HG03045 (cell line): ENCODE results near the gene RUNX3.

Experiments used
- ATAC-seq: cut with Tn5 transposase; IDR thresholded peaks from one replicate; pipeline ENCODE4 v1.9.1; 2021; ENCODE audit warnings: mild to moderate bottlenecking, moderate library complexity; ENCODE audit not compliant: unreplicated experiment

The RUNX3 gene

GRCh38 chr1:24948079-24948827 is 18.2 kb upstream of the RUNX3 start:
- ATAC-seq, result no peak

GRCh38 chr1:24946861-24947658 is 17.0 kb upstream of the RUNX3 start:
- ATAC-seq, result peak; percentile 74

GRCh38 chr1:24945354-24946326 is 15.6 kb upstream of the RUNX3 start:
- ATAC-seq, result no peak

GRCh38 chr1:24944318-24944717 is 14.2 kb upstream of the RUNX3 start:
- no peak for ATAC-seq

DNA sequence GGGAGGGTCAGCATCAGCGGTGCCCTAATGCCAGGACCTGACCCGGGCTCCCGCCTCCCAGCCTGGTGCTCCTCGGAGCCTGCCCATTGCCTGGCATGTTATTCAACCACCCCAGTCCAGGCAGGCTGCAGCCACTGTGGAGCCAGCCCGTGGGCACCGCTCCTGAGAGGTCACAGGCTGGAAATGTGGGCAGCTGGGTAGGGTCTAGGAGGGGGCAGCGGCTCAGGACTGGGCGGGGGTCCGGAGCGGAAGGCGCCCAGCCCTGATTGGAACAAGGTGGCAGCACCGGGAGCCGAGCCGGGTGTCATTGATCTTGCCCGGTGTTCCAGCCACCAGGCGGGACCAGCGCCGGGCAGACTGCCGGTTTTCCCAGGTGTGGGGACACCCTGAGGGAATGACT is 12.7 kb upstream of the RUNX3 start:
- ATAC-seq, result no peak

GRCh38 chr1:24941564-24941963 is 11.5 kb upstream of the RUNX3 start:
- ATAC-seq, result no peak

- no peak for ATAC-seq
Measured at GRCh38 chr1:24940231-24940630, 10.2 kb upstream of the RUNX3 start.

DNA sequence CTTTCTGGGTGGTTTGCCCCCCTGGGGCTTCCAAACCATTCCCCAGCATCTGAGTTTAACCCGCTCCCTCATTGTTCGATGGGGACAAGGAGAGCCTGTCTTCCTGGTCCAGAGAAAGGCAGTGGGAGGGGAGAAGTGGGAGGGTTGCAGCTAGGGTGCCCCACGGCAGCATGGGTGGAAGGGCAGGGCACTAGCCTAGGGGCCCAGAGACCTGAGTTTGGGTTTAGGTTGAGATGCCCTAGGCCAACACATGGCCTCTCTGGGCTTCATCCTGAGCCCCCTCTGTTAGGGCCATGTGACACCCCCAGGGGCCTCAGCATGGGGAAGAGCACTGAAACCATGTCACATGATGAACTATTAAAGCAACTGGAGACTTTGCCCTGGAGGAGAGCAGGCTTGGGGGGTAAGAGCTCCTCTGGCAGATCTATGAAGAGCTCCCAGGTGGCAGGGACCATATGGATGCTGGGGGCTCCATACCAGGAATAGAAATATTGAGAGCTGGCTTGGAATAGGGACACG is 9.7 kb upstream of the RUNX3 start:
- ATAC-seq, result no peak

- ATAC-seq, result no peak
Measured at GRCh38 chr1:24939040-24939674, 9.1 kb upstream of the RUNX3 start.

DNA sequence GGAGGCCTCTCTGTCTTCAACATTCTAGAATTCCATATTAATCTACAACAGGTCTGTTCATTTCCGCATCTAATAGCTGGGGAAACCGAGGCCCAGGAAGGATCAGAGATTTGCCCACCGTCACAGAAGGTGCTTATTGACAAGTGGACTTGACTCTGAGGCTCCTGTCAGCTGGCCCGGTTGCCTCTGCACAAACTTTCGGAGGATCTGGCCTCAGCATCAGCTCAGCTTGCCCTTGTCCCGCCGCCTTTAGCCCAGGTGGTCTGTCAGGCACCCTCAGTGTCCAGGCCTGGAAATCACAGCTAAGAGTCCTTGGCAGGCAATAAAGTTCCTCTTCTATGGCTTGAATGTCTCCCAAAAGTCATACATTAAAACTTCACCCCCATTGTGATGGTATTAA is 8.2 kb upstream of the RUNX3 start:
- no peak for ATAC-seq

DNA sequence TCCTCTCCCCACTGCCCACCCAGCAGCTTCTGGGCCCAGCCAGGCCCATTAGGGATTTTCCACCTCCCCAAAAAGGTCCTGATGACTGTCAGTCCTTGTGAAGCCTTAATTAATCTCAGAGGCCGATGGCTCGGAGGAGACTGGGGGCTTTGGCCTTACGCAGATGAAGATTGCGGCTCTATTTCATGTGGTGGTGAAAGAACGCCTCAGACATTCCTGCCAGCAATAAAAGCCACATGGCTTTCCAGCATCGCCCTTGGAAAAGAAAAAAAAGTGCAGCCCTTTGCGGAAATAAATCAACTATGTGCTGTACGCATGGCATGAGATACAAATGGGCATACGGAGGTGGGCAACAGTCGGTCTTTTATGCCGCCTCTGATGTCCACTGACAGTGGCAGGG is 6.6 kb upstream of the RUNX3 start:
- no peak for ATAC-seq

GRCh38 chr1:24935615-24936484 is 5.8 kb upstream of the RUNX3 start:
- no peak for ATAC-seq

DNA sequence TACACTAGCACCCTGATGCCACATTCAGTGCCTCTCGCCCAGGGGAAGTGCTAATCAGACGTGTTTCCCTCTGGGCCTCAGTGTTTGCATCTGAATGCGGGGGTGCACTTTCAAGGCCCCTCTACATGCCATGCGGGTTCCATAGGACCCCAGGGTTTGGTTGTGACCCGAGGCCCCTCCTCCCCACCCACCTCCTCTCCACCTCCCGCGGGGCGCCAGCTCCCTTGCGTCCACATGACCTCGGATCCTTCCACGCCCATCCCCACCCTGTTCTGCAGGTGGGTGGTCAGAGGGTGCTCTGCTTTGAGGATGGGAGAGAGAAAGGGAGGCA is 5.1 kb upstream of the RUNX3 start:
- no peak for ATAC-seq

GRCh38 chr1:24934310-24935195 is 4.5 kb upstream of the RUNX3 start:
- no peak for ATAC-seq

GRCh38 chr1:24933468-24933867 is 3.4 kb upstream of the RUNX3 start:
- no peak for ATAC-seq

- no peak for ATAC-seq
Measured at GRCh38 chr1:24932725-24933294, 2.7 kb upstream of the RUNX3 start.

DNA sequence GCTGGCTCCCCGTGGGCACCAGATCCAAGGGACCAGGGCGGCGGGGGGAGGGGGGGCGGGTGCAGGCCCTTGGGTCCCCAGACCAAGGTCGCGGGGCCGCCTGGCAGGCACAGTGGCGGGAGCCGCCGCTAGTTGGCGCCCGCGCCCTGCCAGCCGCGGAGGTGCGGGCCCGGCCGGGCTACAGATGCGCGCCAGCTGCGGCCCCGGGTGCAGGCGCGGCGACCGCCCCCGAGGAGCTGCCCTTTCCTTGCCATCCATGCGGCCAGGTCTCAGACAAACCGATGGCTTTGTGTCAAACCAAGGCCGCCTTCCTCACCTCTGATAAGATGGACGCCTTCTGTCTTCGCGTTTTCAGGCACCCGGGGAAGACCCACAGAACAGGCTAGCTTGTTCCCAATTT is 2.2 kb upstream of the RUNX3 start:
- no peak for ATAC-seq

DNA sequence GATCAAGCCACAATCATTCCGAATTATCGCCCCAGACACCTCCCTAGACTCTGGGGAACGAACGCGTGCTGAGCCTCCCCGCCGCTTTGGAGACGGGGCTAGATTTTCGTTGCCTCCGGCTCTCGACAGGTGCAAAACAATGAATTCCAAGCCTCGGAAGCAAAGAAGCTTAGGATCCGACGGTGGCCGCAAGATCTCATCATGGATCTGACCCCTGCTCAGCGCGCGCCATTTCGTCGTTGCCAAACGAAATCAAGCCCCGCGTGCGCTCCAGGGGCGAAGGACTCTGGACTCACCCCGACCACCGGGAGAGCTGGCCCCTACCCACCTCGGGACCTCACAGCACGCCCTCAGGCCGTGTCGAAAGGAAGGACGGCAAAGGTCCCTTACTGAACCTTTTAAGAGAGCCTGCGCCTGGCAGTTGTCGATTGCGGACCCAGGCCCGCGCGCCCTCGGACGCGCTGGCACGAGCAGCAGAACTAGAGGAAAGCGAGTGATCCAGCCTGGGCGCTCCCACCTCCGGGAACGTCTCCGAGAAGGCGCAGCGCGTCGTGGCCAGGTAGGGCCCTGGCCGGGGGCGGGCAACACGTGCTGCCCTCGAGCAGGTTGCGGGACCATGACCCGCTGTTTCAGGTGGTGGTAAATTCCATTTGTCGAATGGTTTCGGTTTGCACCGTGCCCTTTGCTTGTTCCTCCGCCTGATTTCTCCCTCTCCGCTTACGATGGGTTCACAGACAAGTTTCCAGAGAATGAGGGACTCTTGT is 1.6 kb upstream of the RUNX3 start:
- no peak for ATAC-seq
